A549 (cell line): ENCODE results near the gene TAS2R50. TPM values are rescaled to one million over a fixed set of nuclear protein-coding genes. Genes with fewer than 3 reads are reported as not detected.

ENCODE experiments used
- ATAC-seq, 2 experiments: fragments of 200-7000 bp in 1 of 2; fragments of >200 bp in 1 of 2; cut with Nextera tagmentation in 1 of 2; cut with Tn5 transposase in 1 of 2; 3 replicates each; pipeline versions ENCODE4 v1.8.0 to v1.9.1; 2018 to 2020; ENCODE audit warnings: mild to moderate bottlenecking in 1 of 2, moderate library complexity in 1 of 2
- CTCF ChIA-PET: fragments of 300-600 bp; sonication (Branson Sonifier 250); formaldehyde crosslinking; extraction: SDS; loops from one replicate; lab custom pipeline; 2021; ENCODE audit warnings: antibody characterized with exemption, inconsistent platforms; lab: Yijun Ruan, JAX
- POLR2A ChIA-PET: fragments of 350-600 bp; formaldehyde crosslinking; extraction: SDS; loops from one replicate; lab custom pipeline; 2021; ENCODE audit warnings: antibody characterized with exemption, inconsistent platforms; lab: Yijun Ruan, JAX
- DNase-seq, 2 experiments: peaks; one replicate each; pipeline versions ENCODE4 v3.0.0 to v3.0.0-alpha.2; 2011 to 2016; ENCODE audit warnings: low read depth in 1 of 2, low spot score in 1 of 2
- FAIRE-seq: peaks from 2 replicates; lab custom pipeline; 2011; peaks lifted over from hg19 to GRCh38; lab: Jason Lieb, UNC
- H3K27ac ChIP-seq, 2 experiments: fragments of >200 bp; sonication (Bioruptor Twin); formaldehyde crosslinking; 3 replicates each; pipeline ENCODE4 v1.5.1; 2016 to 2017
- H3K4me1 ChIP-seq: fragments of >200 bp; sonication (Bioruptor Twin); formaldehyde crosslinking; 3 replicates; pipeline ENCODE4 v1.6.1; 2016
- H3K4me2 ChIP-seq: fragments of >200 bp; sonication (Bioruptor Twin); formaldehyde crosslinking; 3 replicates; pipeline ENCODE4 v1.6.1; 2016
- H3K4me3 ChIP-seq: fragments of >200 bp; sonication (Bioruptor Twin); formaldehyde crosslinking; 3 replicates; pipeline ENCODE4 v1.5.1; 2016
- H3K9me3 ChIP-seq: fragments of >200 bp; sonication (Bioruptor Twin); formaldehyde crosslinking; 3 replicates; pipeline ENCODE4 v1.6.1; 2016
- CBX2 ChIP-seq: fragments of 200-600 bp; sonication (generic); IDR thresholded peaks from 2 replicates; pipeline ENCODE4 v1.6.1; 2016; ENCODE audit warnings: low read depth, mild to moderate bottlenecking, borderline replicate concordance
- CHD4 ChIP-seq: fragments of 200-600 bp; sonication (generic); IDR thresholded peaks from 2 replicates; pipeline ENCODE4 v1.6.1; 2016; ENCODE audit warnings: antibody characterized with exemption, mild to moderate bottlenecking, borderline replicate concordance
- EHMT2 ChIP-seq: fragments of 200-600 bp; sonication (generic); IDR thresholded peaks from 2 replicates; pipeline ENCODE4 v1.6.1; 2016; ENCODE audit warnings: antibody characterized with exemption, low read depth, mild to moderate bottlenecking, moderate library complexity
- EP300 ChIP-seq, 2 experiments: fragments of >200 bp; sonication (Bioruptor Twin); formaldehyde crosslinking; IDR thresholded peaks; 2 replicates in 1 of 2; 3 replicates in 1 of 2; pipeline ENCODE4 v1.6.1; 2016 to 2017
- FOSB ChIP-seq: fragments of 250-450 bp; sonication (Bioruptor Pico); IDR thresholded peaks from 2 replicates; pipeline ENCODE4 v1.5.0; 2020; ENCODE audit warnings: mild to moderate bottlenecking, moderate library complexity
- FOXS1 ChIP-seq: fragments of 250-450 bp; sonication (Bioruptor Pico); IDR thresholded peaks from 2 replicates; pipeline ENCODE4 v1.5.0; 2020; ENCODE audit warnings: mild to moderate bottlenecking, moderate library complexity
- HEYL ChIP-seq: fragments of 250-450 bp; sonication (Bioruptor Pico); IDR thresholded peaks from 2 replicates; pipeline ENCODE4 v1.8.0; 2021; ENCODE audit warnings: mild to moderate bottlenecking, moderate library complexity
- HMGXB4 ChIP-seq: fragments of 250-450 bp; sonication (Bioruptor Pico); IDR thresholded peaks from 2 replicates; pipeline ENCODE4 v1.5.0; 2021; ENCODE audit warnings: mild to moderate bottlenecking, moderate library complexity, borderline replicate concordance
- HOXB13 ChIP-seq: fragments of 250-450 bp; sonication (Bioruptor Pico); IDR thresholded peaks from 2 replicates; pipeline ENCODE4 v1.5.0; 2020; ENCODE audit warnings: low read depth, mild to moderate bottlenecking, moderate library complexity
- JUN ChIP-seq, 2 experiments: fragments of >200 bp; sonication (Bioruptor Twin); formaldehyde crosslinking; IDR thresholded peaks; 2 replicates in 1 of 2; 3 replicates in 1 of 2; pipeline ENCODE4 v1.6.1; 2016 to 2017
- KDM5A ChIP-seq: fragments of 200-600 bp; sonication (generic); IDR thresholded peaks from 2 replicates; pipeline ENCODE4 v1.6.1; 2016; ENCODE audit warnings: antibody characterized with exemption, mild to moderate bottlenecking
- MAFK ChIP-seq: fragments of 450-650 bp; IDR thresholded peaks from 2 replicates; pipeline ENCODE4 v1.6.1; 2014; ENCODE audit not compliant: partially characterized antibody
- MAX ChIP-seq: IDR thresholded peaks from 2 replicates; pipeline ENCODE4 v1.6.1; 2012
- NPAS2 ChIP-seq: fragments of 250-450 bp; sonication (Bioruptor Pico); IDR thresholded peaks from 2 replicates; pipeline ENCODE4 v1.8.0; 2022; ENCODE audit warnings: mild to moderate bottlenecking, moderate library complexity, borderline replicate concordance
- NR3C1 ChIP-seq: fragments of >200 bp; sonication (Bioruptor Twin); formaldehyde crosslinking; IDR thresholded peaks from 3 replicates; pipeline ENCODE4 v1.6.1; 2017
- POLR2A ChIP-seq: IDR thresholded peaks from 2 replicates; pipeline ENCODE4 v1.6.1; 2012; ENCODE audit warnings: mild to moderate bottlenecking, low read length
- POLR2AphosphoS2 ChIP-seq: conservative IDR thresholded peaks from 2 replicates; pipeline ENCODE4 v1.6.1; 2012; ENCODE audit warnings: low read length, improper control_type of control experiment, inconsistent platforms
- RCOR1 ChIP-seq: fragments of 150-350 bp; IDR thresholded peaks from 2 replicates; pipeline ENCODE4 v1.6.1; 2014; ENCODE audit warnings: antibody characterized with exemption, low read length, low read depth
- RNF2 ChIP-seq: fragments of 200-600 bp; sonication (generic); IDR thresholded peaks from 2 replicates; pipeline ENCODE4 v1.6.1; 2016; ENCODE audit warnings: low read depth, mild to moderate bottlenecking, antibody characterized with exemption, moderate library complexity, borderline replicate concordance
- SMC3 ChIP-seq: fragments of >200 bp; sonication (Bioruptor Twin); formaldehyde crosslinking; IDR thresholded peaks from 3 replicates; pipeline ENCODE4 v1.6.1; 2018; ENCODE audit warnings: inconsistent platforms
- TFCP2L1 ChIP-seq: fragments of 250-450 bp; sonication (Bioruptor Pico); IDR thresholded peaks from 2 replicates; pipeline ENCODE4 v1.5.0; 2021; ENCODE audit warnings: mild to moderate bottlenecking
- ZC3H11A ChIP-seq: fragments of 450-650 bp; IDR thresholded peaks from 2 replicates; pipeline ENCODE4 v1.6.1; 2014; ENCODE audit warnings: antibody characterized with exemption, mild to moderate bottlenecking
- ZNF302 ChIP-seq: fragments of 250-450 bp; sonication (Bioruptor Pico); IDR thresholded peaks from 2 replicates; pipeline ENCODE4 v1.9.0; 2021; ENCODE audit warnings: inconsistent platforms, mild to moderate bottlenecking, moderate library complexity
- WGBS: methylation state at CpG from one replicate; pipeline ENCODE4 v1.1.6; 2017; ENCODE audit errors: missing lambda C conversion rate; 5-methylcytosine and 5-hydroxymethylcytosine counted together
- polyA plus RNA-seq, 4 experiments: library from polyadenylated mRNA; depleted of rRNA in 3 of 4; stranded (reverse); fragments of >200 nt; fragmentation: RNase III in 1 of 4; extraction: RNeasy Plus Mini Kit Qiagen cat#74134 plus additional on column Dnase treatment in 1 of 4; gene quantifications; 2 replicates in 3 of 4; 3 replicates in 1 of 4; pipeline ENCODE4 v1.2.3, GENCODE V29; 2011 to 2017
- TF ChIP-seq, protein P1 (sequence below): fragments of 450-650 bp; IDR thresholded peaks from 2 replicates; pipeline ENCODE4 v1.6.1; 2014; ENCODE audit warnings: antibody characterized with exemption

Gene TAS2R50
- polyA plus RNA-seq, 2 of the 4 experiments (the other 2 are of a cell fraction) = 0.27 TPM; not detected in 1

GRCh38 chr12:11007608-11008007 lies 20.9 kb upstream of the TAS2R50 start:
- WGBS = 100% methylated on average over 1 of the region's 1 CpG
- Histone ChIP-seq H3K4me1 (no peaks in the 10 kb centered on the region), H3K4me2 (no peak overlapping the region), H3K27ac (no peak overlapping the region)
- FAIRE-seq = no peak
- CTCF ChIA-PET = interaction anchor here (0.5 kb wide), 1 partner anchor 130 kb away, joined by 3 read pairs; no protein-coding TSS in a partner anchor
- DNase-seq = no peak
- POLR2A ChIA-PET = interaction anchor here (1.3 kb wide), 1 partner anchor 163 kb away, joined by 3 read pairs; the partner anchor contains the start of gene SMIM10L1
- TF ChIP-seq FOSB (CRISPR knock-in tag) (no peak), EHMT2 (no peak), EP300 (IDR thresholded peaks at IDR 0.05) (no peak), CHD4 (no peak), NPAS2 (CRISPR knock-in tag) (no peak), NR3C1 (no peak), POLR2A (no peak), CBX2 (no peak), MAFK (no peak), JUN (IDR thresholded peaks at IDR 0.05) (no peak), FOXS1 (CRISPR knock-in tag) (no peak), POLR2AphosphoS2 (no peak), ZNF302 (CRISPR knock-in tag) (no peak), HEYL (no peak), HMGXB4 (CRISPR knock-in tag) (no peak), KDM5A (no peak), MAX (no peak), SMC3 (no peak)
- TF ChIP-seq, protein P1, sequence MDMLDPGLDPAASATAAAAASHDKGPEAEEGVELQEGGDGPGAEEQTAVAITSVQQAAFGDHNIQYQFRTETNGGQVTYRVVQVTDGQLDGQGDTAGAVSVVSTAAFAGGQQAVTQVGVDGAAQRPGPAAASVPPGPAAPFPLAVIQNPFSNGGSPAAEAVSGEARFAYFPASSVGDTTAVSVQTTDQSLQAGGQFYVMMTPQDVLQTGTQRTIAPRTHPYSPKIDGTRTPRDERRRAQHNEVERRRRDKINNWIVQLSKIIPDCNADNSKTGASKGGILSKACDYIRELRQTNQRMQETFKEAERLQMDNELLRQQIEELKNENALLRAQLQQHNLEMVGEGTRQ = no peak
- TF ChIP-seq, all 56 proteins: peak for 0
- ATAC-seq = no peak
- Histone ChIP-seq H3K4me3 (no peak overlapping the region), H3K9me3 (no peaks in the 10 kb centered on the region)

DNA sequence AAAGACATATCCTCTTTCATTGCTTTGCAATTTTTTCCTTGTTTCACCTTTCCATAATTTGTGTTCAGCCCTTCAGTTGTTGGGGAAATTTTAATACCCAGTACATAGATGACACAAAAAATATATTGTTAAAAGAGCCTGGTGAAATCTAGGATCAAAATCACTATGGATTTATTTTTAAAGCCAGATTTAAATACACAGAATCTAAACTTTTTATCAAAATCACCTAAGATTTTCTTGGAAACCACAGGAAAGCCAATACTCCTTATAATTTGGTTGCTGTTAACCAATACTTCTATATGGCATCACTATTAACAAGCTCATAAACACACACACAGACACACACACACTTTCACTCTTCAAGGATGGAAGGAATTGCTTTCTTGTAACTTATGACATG lies 11.5 kb upstream of the TAS2R50 start, which contains the start of gene TAS2R20:
TSS of gene TAS2R20 (minus strand) at position 101 of the 400 bp plus-strand sequence. CDS start 429 bp downstream, outside the sequence.
- Histone ChIP-seq H3K4me3 (no peak within 1 kb of the TSS), H3K4me2 (no peak within 1 kb of the TSS), H3K9me3 (no peaks in the 10 kb centered on the region), H3K4me1 (no peaks in the 10 kb centered on the region), H3K27ac (no peak within 1 kb of the TSS)
- no peak for DNase-seq
- ATAC-seq = no peak
- ChIA-PET CTCF (no interaction called here), POLR2A (no interaction called here)
- no peak for FAIRE-seq
- TF ChIP-seq HOXB13 (CRISPR knock-in tag) = no peak
- TF ChIP-seq ZC3H11A = no peak
- TF ChIP-seq POLR2AphosphoS2 = no peak
- no peak for TF ChIP-seq TFCP2L1 (CRISPR knock-in tag)
- no peak for TF ChIP-seq HMGXB4 (CRISPR knock-in tag)
- TF ChIP-seq HEYL = no peak
- TF ChIP-seq FOXS1 (CRISPR knock-in tag) = no peak
- TF ChIP-seq NPAS2 (CRISPR knock-in tag) = no peak
- TF ChIP-seq EP300 (IDR thresholded peaks at IDR 0.05) = no peak
- no peak for TF ChIP-seq RCOR1
- no peak for TF ChIP-seq NR3C1
- no peak for TF ChIP-seq RNF2
- TF ChIP-seq, all 56 proteins: peak for 0
